Measurements from ENCODE around the gene NUP37. TPM values are rescaled to one million over a fixed set of nuclear protein-coding genes. Genes with fewer than 3 reads are reported as not detected.
"Not testable (repeated sequence)": the region's sequence is repeated elsewhere in the genome, so short reads cannot be mapped to it uniquely, and the experiment has no call there.

NUP37 gene
- total RNA-seq, 1 donor = 10.1 TPM

- H3K4me3 ChIP-seq (ENCODE audit: low read length) = no peak overlapping the region
- peaks cover 4% of the 10 kb centered on the region for H3K4me1 ChIP-seq (ENCODE audit: insufficient read depth, low read length)
- H3K27me3 ChIP-seq (ENCODE audit: insufficient read depth, low read length) = no peaks in the 10 kb centered on the region
- no peaks in the 10 kb centered on the region for H3K9me3 ChIP-seq (ENCODE audit: low read depth, low read length)
Observed at GRCh38 chr12:102114212-102114611, 5.7 kb downstream of the NUP37 start.

- Histone ChIP-seq H3K9me3 (ENCODE audit: low read depth, low read length) (no peaks in the 10 kb centered on the region), H3K4me1 (ENCODE audit: insufficient read depth, low read length) (no peaks in the 10 kb centered on the region), H3K27me3 (ENCODE audit: insufficient read depth, low read length) (no peaks in the 10 kb centered on the region)
Observed at GRCh38 chr12:102110782-102111181, 9.1 kb downstream of the NUP37 start.

DNA sequence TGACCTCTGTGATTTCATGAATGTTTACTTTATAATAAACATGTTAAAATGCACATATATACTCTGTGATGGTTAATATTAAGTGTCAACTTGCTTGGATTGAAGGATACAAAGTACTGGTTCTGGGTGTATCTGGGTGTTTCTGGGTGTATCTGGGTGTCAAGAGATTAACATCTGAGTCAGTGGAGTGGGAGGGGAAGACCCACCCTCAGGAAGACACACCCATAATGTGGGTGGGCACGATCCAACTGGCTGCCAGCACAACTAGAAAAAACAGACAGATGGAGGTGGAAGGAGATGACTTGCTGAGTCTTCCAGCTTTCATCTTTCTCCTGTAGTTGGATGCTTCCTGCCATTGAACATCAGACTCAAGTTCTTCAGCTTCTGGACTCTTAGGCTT lies 11.9 kb downstream of the NUP37 start:
- no peaks in the 10 kb centered on the region for H3K4me1 ChIP-seq (ENCODE audit: insufficient read depth, low read length)
- H3K4me3 ChIP-seq (ENCODE audit: low read length) = no peak overlapping the region
- H3K9me3 ChIP-seq (ENCODE audit: low read depth, low read length) = no peaks in the 10 kb centered on the region
- no peaks in the 10 kb centered on the region for H3K27me3 ChIP-seq (ENCODE audit: insufficient read depth, low read length)

More at GRCh38 chr12:102110782-102111181, 9.1 kb downstream of the NUP37 start:
- no peak overlapping the region for H3K4me3 ChIP-seq (ENCODE audit: low read length)

DNA sequence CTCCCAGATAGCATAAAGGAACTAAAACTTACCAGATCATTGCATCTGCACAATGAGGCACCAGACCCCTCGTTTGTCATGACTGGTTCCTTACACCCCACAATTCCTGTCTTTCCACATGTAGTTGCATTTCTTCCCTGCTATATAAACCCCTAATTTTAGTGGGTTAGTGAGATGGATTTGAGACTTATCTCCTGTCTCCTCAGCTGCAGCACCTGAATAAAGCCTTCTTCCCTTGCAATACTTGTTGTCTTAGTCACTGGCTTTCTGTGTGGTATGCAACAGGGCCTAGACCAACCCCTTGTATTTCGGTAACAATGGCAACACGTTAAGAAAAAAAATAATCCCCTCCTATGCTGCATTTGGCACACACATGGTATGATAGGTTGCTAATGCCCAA lies 13.0 kb downstream of the NUP37 start:
- Histone ChIP-seq H3K4me1 (ENCODE audit: insufficient read depth, low read length) (no peaks in the 10 kb centered on the region), H3K27me3 (ENCODE audit: insufficient read depth, low read length) (no peaks in the 10 kb centered on the region), H3K4me3 (ENCODE audit: low read length) (no peak overlapping the region), H3K9me3 (ENCODE audit: low read depth, low read length) (no peaks in the 10 kb centered on the region)

DNA sequence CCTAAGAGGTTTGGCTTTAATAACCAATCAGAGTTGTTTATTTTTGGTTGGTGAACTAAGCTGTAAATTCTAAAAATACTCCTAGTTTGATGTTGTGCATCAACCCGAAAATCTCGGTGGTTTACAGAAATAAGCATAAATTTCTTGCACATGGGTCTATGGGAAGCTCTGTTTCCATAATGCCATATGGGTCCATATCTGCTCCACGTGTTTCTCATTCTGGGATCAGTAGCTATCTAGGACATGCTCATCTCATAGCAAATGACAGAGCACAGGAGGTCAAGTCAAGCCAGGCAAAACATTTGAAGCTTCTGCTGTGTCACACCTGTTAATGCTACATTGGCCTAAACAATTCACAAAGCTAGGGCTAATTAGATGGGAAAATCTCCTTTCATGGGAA lies 23.1 kb downstream of the NUP37 start:
- H3K9me3 ChIP-seq (ENCODE audit: low read depth, low read length) = no peaks in the 10 kb centered on the region
- H3K4me1 ChIP-seq (ENCODE audit: insufficient read depth, low read length) = no peaks in the 10 kb centered on the region
- no peak overlapping the region for H3K4me3 ChIP-seq (ENCODE audit: low read length)
- no peaks in the 10 kb centered on the region for H3K27me3 ChIP-seq (ENCODE audit: insufficient read depth, low read length)

DNA sequence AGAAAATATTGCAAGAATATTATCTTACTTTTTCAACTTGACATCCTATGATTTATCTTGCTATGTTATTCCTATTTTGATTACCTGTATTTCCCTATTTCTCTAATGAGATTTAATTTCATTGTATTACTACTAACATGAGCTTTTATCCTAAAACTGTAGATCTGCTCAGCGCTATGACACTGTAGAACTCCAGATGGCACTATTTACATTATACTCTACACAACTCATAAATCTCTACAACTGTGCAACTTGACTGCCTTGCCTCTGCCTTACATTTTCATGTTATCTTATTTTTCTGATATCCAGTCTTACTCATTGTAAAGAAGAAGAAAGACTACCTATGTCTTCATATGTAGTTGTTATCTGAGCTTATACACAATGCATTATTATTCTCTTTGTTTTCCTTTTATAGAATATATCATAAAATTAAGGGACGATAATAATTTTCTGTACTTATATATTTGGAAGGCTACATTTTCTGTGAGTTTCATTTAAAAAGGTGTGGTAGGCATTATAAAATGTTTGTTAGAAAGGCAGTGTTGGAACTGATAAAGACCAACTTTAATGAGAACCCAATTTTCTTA lies 24.1 kb downstream of the NUP37 start:
- Histone ChIP-seq H3K4me3 (ENCODE audit: low read length) (no peak overlapping the region), H3K4me1 (ENCODE audit: insufficient read depth, low read length) (no peaks in the 10 kb centered on the region), H3K27me3 (ENCODE audit: insufficient read depth, low read length) (no peaks in the 10 kb centered on the region), H3K9me3 (ENCODE audit: low read depth, low read length) (no peaks in the 10 kb centered on the region)

DNA sequence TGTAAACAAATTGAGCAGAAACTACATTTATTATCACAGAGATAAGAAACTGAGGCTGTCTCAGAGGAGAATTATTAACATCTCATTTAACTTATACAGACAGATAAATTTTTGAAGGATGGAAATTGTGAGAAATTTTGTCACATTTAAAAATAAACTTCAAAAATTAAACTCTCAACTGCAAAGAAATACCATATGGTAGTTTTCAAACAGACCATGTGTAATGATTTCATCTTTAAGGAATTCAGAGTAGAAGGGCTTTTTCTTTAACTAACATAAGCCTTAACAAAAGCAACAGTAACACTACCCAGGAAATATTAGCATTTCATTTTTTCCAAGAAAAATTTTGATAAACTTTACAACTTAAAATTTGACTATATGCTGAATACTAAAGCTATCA lies 26.6 kb downstream of the NUP37 start:
- Histone ChIP-seq H3K4me3 (ENCODE audit: low read length) (no peak overlapping the region), H3K4me1 (ENCODE audit: insufficient read depth, low read length) (no peaks in the 10 kb centered on the region), H3K9me3 (ENCODE audit: low read depth, low read length) (no peaks in the 10 kb centered on the region), H3K27me3 (ENCODE audit: insufficient read depth, low read length) (no peaks in the 10 kb centered on the region)

DNA sequence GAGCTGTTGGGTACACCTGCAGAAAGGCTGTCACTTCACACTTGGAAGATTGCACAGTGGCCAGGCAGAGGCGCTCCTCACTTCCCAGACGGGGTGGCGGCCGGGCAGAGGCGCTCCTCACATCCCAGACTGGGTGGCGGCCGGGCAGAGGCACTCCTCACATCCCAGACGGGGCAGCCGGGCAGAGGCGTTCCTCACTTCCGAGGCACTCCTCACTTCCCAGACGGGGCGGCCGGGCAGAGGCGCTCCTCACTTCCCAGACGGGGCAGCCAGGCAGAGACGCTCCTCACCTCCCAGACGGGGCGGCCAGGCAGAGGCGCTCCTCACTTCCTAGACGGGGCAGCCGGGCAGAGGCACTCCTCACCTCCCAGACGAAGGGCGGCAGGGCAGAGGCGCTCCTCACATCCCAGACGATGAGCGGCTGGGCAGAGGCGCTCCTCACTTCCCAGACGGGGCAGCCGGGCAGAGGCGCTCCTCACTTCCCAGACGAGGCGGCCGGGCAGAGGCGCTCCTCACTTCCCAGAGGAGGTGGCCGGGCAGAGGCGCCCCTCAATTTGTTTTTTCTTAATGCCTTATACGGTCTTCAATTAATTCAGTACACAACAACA lies 30.6 kb downstream of the NUP37 start:
- not testable (repeated sequence) for H3K4me3 ChIP-seq (ENCODE audit: low read length); H3K9me3 ChIP-seq (ENCODE audit: low read depth, low read length); H3K27me3 ChIP-seq (ENCODE audit: insufficient read depth, low read length); H3K4me1 ChIP-seq (ENCODE audit: insufficient read depth, low read length)

- H3K4me3 ChIP-seq (ENCODE audit: low read length) = no peak overlapping the region
- H3K27me3 ChIP-seq (ENCODE audit: insufficient read depth, low read length) = no peaks in the 10 kb centered on the region
- H3K9me3 ChIP-seq (ENCODE audit: low read depth, low read length) = no peaks in the 10 kb centered on the region
- no peaks in the 10 kb centered on the region for H3K4me1 ChIP-seq (ENCODE audit: insufficient read depth, low read length)
Observed at GRCh38 chr12:102080842-102081241, 39.1 kb downstream of the NUP37 start.

DNA sequence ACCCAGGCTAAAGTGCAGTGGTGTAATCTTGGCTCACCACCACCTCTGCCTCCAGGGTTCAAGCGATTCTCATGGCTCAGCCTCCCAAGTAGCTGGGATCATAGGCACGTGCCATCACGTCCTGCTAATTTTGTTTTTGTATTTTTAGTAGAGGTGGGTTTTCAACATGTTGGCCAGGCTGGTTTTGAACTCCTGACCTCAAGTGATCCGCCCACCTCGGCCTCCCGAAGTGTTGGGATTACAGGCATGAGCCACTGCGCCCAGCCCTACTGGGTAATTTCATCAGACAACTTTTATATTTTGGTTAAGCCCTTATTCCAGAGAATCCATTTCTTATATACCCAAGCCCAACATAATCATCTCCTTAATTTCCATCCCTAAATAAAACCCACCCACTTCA lies 47.8 kb downstream of the NUP37 start:
- H3K9me3 ChIP-seq (ENCODE audit: low read depth, low read length); H3K4me3 ChIP-seq (ENCODE audit: low read length); H3K27me3 ChIP-seq (ENCODE audit: insufficient read depth, low read length); H3K4me1 ChIP-seq (ENCODE audit: insufficient read depth, low read length): not testable (repeated sequence)

- Histone ChIP-seq H3K4me1 (ENCODE audit: insufficient read depth, low read length) (no peaks in the 10 kb centered on the region), H3K9me3 (ENCODE audit: low read depth, low read length) (no peaks in the 10 kb centered on the region), H3K4me3 (ENCODE audit: low read length) (no peak overlapping the region), H3K27me3 (ENCODE audit: insufficient read depth, low read length) (no peaks in the 10 kb centered on the region)
Observed at GRCh38 chr12:102069707-102070106, 50.2 kb downstream of the NUP37 start.

DNA sequence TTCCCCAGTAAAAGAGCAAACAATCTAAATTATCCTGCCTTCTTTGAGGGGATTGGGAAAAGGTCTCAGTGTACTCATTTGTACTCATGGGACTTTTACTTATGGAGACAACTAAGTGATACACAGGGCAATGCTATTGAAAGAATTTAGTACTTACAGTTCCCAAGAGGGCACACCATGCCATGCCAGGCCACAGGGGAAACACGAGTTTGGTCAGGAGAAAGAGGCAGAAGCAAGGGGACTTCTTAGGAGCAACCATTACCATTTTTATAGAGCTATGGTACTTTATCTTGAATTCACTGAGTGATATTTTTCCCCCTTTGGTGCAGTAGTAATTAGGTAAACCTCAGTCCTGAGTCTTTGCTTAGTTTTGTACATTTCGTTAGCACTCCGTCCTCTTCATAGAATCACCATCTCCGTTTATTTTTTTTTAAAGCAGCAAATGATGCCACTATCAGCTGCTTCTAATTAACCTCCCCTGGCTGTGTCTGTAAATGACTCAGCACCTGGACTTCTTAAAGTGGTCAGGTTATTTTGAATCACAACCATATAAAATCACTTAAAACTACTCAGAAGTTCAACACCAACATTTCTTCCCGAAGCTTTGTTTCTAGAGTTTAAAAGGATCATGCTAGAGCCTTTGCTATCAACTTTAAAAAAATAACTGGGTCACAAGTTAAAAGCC lies 52.2 kb downstream of the NUP37 start:
- H3K9me3 ChIP-seq (ENCODE audit: low read depth, low read length) = no peaks in the 10 kb centered on the region
- no peaks in the 10 kb centered on the region for H3K27me3 ChIP-seq (ENCODE audit: insufficient read depth, low read length)
- no peak overlapping the region for H3K4me3 ChIP-seq (ENCODE audit: low read length)
- H3K4me1 ChIP-seq (ENCODE audit: insufficient read depth, low read length) = no peaks in the 10 kb centered on the region

- Histone ChIP-seq H3K9me3 (ENCODE audit: low read depth, low read length) (no peaks in the 10 kb centered on the region), H3K4me1 (ENCODE audit: insufficient read depth, low read length) (peaks cover 15% of the 10 kb centered on the region), H3K4me3 (ENCODE audit: low read length) (no peak overlapping the region), H3K27me3 (ENCODE audit: insufficient read depth, low read length) (no peaks in the 10 kb centered on the region)
Observed at GRCh38 chr12:102064476-102064875, 55.4 kb downstream of the NUP37 start.

GRCh38 chr12:102063069-102063468 lies 56.8 kb downstream of the NUP37 start:
- Histone ChIP-seq H3K4me1 (ENCODE audit: insufficient read depth, low read length) (peaks cover 15% of the 10 kb centered on the region), H3K4me3 (ENCODE audit: low read length) (no peak overlapping the region), H3K9me3 (ENCODE audit: low read depth, low read length) (no peaks in the 10 kb centered on the region), H3K27me3 (ENCODE audit: insufficient read depth, low read length) (no peaks in the 10 kb centered on the region)

GRCh38 chr12:102062419-102062806 lies 57.5 kb downstream of the NUP37 start:
- H3K4me3 ChIP-seq (ENCODE audit: low read length) = no peak overlapping the region
- peaks cover 15% of the 10 kb centered on the region for H3K4me1 ChIP-seq (ENCODE audit: insufficient read depth, low read length)
- H3K9me3 ChIP-seq (ENCODE audit: low read depth, low read length) = no peaks in the 10 kb centered on the region
- H3K27me3 ChIP-seq (ENCODE audit: insufficient read depth, low read length) = no peaks in the 10 kb centered on the region

Measured in mononuclear cell (primary cell).